DMS114 treated with DMSO at 0.1 percent for 48 hours (cell line): ENCODE results near the gene RFC3.
"Not testable (repeated sequence)": the region's sequence is repeated elsewhere in the genome, so short reads cannot be mapped to it uniquely, and the experiment has no call there.

ENCODE experiments used
- DNase-seq: peaks from one replicate; lab custom pipeline; 2025; ENCODE audit not compliant: unreplicated experiment; lab: John Stamatoyannopoulos, UW

The RFC3 gene

DNA sequence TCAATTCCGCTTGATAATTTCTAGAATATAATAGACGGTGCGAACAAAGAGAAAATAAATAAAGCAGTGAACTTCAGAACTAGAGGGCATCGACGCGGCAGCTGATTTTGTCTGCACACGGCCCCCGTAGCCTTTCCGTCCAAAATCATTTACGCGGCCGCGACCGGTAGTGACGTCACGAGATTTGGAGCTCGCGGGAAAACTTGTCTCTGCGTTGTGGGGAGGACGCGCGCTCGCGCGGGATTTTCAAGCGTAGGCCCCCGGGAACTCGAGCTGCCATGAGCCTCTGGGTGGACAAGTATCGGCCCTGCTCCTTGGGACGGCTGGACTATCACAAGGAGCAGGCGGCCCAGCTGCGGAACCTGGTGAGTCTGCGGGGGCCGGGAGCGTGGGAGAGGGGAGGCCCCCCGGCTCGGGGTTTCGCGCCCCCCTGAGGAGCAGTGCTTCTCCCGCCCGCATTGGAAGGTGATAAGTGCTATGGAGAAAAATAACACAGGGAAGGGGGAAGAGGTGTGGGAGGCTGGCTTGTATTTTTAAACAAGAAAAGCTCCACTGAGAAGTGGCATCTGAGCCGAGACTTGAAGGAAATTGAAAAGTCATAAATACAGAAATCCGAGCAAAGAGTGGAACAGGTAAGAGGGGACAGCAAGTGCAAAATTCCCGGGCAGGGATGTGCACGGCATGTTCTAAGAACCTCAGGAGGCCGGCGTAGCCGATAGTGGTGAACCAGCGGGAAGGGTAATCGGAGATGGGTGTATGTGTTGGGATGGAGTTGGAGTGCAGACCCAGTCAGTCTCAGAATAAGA, at the start of gene RFC3:
RFC3 (plus strand) TSS at position 249 of the 806 bp plus-strand sequence; CDS start at position 279, 30 bp downstream.
- DNase-seq: peak; percentile 81

DNA sequence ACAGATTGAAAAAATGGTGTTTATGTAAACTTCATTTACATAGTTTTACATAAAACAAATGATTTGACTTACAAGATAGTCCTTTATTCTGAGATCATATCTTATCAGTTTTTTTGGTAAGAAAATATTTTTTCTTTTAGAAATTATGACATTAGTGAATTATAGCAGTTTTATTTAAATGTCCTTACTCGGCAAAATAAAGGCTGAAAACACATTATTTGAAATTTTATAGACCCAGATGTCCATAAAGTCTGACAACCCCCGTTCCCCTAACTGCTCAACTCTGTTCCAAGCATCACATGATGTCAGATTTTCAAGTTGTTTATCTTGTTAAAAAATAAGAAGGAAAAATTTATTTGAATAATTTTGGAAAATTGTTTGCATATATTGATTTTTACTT, 46.7 kb upstream of the RFC3 start:
- no peak for DNase-seq

DNA sequence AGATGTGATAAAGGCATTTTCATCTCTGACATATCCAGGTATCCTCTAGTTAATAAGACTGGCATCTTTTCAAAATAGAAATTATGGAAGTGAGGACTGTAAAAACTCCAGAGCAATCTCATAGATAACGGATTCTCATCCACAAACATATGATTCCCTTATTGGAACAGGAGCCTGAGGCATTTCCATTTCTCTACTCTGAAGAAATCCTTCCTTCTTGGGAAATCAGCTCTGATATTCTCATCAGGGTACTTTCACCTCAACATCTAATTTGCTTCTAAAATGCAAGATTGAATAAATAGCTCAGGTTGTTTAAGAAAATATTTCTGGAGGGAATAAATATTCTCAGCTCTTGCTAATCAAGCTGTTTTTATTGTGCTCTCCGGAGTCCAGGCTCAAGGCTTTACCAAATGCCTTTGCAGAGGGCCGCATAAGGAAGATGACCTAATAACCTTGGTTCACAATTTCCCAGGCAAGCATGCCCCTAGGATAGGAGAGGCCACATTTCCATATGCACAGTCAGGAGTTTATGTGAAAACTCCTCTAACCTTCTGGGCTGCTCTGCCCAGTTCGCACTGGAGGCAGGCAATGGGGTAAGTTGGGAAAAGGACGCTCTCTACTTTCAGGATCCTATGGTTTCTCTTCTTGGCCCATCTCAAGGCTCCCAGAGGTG, 44.0 kb upstream of the RFC3 start:
- DNase-seq: no peak

DNA sequence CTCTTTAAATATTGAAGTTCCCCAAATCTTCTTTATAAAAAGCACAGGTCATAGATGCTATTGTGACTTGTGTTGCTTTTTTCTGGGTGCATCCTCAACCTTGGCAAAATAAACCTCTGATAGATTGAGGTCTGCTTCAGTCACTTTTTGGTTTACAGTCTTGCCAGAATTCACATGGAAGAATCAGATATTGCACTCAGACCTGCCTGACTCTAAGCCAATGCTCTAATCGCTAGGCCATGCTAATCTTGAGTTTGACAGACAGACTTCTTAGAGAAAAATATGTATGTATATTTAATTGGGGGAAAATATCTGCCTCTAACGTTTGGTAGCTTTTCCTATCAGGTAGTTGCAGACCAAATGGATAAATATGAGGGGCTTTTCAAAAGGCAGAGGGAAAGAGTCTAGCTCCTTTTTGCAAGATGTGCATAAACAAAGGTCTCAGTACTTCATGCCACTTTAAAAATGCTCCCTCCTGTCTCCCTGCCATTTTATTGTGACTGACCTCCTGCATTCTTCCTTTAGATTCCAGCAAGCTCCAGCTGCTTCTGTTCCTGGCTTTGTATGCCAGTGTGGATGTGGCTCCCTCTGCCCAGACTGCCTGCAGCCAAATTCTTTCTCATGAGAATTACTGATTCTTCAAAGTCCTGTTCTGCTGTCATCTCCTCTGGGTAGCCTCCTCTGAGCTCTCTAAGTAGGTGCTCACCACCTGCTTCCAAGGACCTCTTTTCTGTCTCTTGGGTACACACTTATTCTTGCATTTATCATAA, 42.4 kb upstream of the RFC3 start:
- DNase-seq: no peak

- no peak for DNase-seq
These were observed 41.6 kb upstream of the RFC3 start for GRCh38 chr13:33776239-33776881.

- no peak for DNase-seq
These were observed 35.3 kb upstream of the RFC3 start for GRCh38 chr13:33782631-33783030.

DNA sequence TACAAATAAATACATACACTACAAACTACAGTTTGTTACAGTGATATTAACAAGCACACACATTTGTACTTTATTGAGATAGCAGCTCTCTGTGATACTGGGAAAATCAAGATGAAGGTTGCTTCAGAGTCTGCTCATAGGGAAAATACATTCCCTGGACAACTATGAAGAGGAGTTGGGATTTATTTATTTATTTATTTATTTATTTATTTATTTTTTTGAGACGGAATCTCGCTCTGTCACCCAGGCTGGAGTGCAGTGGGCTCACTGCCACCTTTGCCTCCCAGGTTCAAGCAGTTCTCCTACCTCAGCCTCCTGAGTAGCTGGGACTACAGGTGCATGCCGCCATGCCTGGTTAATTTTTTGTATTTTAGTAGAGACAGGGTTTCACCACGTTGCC, 34.7 kb upstream of the RFC3 start:
- not testable (repeated sequence) for DNase-seq

DNA sequence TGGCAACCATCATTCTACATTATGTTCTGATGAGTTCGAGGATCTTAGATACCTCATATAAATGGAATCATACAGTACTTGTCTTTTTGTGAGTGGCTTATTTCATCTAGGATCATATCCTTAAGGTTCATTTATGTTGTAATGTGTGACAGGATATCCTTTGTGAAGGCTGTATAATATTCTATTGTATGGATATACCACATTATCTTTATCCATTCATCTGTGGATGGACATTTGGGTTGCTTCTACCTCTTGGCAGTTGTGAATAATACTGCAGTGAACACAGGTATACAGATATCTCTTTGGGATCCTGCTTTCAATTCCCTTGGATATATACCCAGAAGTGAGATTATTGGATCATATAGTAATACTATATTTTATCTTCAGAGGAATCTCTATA, 33.2 kb upstream of the RFC3 start:
- DNase-seq: no peak

- DNase-seq: no peak
These were observed 32.6 kb upstream of the RFC3 start for GRCh38 chr13:33785384-33785783.

DNA sequence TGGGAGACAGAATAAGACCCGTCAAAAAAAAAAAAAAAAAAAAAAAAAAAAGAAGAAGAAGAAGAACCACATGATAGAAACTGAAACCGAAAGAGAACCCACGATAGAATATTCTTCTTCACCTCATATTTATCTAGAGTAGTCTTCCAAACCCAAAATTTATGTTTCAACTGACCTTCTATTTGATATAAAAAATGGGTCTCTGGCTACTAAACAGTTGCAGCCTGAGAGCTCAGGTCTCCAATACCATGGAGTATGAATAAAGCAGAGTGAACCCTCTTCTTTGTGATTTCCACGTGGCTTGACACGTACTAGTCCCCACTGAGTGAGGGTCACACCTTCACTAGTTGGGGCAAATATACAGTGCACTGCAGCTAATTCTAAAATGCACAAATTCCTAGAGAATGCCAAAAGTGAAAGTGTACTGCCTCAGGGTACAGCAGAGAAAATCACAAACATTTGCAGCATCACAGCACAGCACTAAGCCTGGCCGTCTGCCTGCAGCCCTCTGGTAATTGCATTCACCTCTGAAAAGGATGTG, 30.8 kb upstream of the RFC3 start:
- no peak for DNase-seq

- DNase-seq: no peak
These were observed 28.8 kb upstream of the RFC3 start for GRCh38 chr13:33789066-33789606.

- DNase-seq: no peak
These were observed 28.2 kb upstream of the RFC3 start for GRCh38 chr13:33789739-33790138.

GRCh38 chr13:33793726-33794125, 24.2 kb upstream of the RFC3 start:
- no peak for DNase-seq

GRCh38 chr13:33794576-33794975, 23.4 kb upstream of the RFC3 start:
- no peak for DNase-seq

GRCh38 chr13:33796095-33796494, 21.9 kb upstream of the RFC3 start:
- DNase-seq: no peak

DNA sequence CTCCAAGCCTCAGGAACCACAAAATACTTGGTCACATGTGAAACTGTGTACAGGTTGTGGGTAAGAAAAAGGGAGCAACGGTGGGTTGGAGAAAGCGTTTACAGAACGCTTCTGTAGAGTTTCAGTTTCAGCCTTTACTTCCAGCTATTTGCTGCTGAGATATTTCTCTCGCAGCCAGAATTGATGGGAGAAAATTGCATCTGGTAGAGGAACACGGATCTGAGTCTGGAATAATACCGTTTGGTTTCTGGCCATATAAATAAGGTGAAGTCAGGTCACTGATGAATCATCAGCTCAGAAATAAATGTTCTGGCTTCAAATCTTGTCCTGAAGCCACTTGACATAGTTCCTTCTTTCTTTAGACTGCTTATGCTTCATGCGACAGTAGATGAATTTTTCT, 20.3 kb upstream of the RFC3 start:
- DNase-seq: no peak

DNA sequence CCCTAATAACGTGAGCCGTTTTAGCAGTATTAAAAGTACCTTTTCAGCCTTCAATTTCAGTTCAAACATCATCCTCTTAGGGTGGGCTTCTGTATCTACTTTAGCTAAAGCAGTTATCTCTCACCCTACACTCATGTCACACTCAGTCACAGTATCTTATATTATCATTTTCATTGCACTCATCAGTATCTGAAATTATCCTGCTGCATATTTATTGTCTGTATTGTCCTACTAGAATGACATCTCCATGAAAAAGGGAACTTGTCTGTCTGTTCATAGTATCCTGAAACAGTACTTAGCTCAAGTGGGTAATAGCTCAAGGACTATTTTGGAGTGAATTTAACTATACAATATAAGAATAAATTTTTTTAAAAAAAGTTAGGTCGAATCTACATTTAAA, 19.9 kb upstream of the RFC3 start:
- no peak for DNase-seq

GRCh38 chr13:33799950-33800592, 17.9 kb upstream of the RFC3 start:
- no peak for DNase-seq

DNA sequence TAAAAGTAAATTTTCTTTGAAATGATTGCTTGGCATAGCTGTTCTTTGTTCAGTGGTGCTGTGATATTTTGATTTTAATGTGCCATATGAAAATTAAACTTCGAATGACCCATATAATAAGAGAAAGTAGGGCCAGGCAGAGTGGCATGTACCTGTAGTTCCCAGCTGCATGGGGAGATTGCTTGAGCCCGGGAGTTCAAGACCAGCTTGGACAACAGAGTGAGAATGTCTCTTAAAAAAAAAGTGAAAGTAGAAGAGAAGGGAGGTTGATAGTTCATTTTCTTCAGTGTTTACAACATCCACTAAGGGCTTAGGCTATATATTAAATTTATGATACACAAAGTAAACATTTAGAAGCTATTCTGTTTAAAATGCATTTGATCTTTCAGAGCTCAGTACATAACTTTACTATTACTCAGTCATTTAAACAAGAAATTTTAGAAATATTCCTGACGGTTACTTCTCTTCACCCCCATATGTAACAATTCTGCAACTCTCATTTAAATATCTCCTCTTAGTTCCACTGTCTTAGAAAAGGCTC, 17.2 kb upstream of the RFC3 start:
- DNase-seq: no peak
